ENCODE measurements around the gene STARD13. TPM values are rescaled to one million over a fixed set of nuclear protein-coding genes. Genes with fewer than 3 reads are reported as not detected.

The STARD13 gene
- total RNA-seq, 1 donor: 52.2 TPM

DNA sequence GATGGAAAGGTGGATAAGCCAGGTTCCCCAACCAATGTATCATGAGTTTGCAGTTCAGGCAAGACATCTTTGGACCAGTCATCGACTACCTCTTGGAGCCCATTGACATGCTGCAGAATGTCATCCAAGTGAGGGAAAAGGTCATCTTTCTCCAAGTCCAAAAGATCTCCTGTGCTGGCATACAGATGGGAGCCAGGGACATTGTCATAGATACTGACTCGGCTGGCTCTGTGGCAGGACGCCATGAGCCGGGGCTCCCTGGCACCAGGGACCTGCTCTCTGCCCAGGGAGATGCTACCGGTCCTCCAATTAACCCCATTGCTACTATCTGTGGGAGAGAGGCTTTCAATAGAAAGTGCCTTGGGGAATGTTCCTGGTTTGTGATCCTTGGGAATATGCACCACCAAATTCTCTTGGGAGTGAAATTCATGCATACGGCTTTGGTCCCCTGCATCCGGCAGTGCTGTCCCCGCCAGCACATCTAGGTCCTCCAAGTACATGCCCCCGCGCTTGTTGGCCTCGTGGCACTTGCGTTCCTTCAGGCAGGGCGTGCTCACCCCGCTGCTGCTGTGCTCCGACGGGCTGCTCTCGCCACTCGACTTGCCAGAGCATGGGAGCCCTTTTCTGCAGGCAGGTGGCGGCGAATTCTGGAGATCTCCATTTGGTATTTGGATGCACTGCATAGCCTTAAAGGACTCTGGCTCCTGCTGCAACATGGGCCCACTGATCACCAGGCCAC is 156.3 kb downstream of the STARD13 start:
- no peak overlapping the region for H3K4me3 ChIP-seq (ENCODE audit: low read depth, low read length)
- TF ChIP-seq, protein P1, sequence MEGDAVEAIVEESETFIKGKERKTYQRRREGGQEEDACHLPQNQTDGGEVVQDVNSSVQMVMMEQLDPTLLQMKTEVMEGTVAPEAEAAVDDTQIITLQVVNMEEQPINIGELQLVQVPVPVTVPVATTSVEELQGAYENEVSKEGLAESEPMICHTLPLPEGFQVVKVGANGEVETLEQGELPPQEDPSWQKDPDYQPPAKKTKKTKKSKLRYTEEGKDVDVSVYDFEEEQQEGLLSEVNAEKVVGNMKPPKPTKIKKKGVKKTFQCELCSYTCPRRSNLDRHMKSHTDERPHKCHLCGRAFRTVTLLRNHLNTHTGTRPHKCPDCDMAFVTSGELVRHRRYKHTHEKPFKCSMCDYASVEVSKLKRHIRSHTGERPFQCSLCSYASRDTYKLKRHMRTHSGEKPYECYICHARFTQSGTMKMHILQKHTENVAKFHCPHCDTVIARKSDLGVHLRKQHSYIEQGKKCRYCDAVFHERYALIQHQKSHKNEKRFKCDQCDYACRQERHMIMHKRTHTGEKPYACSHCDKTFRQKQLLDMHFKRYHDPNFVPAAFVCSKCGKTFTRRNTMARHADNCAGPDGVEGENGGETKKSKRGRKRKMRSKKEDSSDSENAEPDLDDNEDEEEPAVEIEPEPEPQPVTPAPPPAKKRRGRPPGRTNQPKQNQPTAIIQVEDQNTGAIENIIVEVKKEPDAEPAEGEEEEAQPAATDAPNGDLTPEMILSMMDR (IDR thresholded peaks at IDR 0.05; ENCODE audit: insufficient read depth, low read depth, low read length): no peak
- DNase-seq (ENCODE audit: low read depth): no peak

DNA sequence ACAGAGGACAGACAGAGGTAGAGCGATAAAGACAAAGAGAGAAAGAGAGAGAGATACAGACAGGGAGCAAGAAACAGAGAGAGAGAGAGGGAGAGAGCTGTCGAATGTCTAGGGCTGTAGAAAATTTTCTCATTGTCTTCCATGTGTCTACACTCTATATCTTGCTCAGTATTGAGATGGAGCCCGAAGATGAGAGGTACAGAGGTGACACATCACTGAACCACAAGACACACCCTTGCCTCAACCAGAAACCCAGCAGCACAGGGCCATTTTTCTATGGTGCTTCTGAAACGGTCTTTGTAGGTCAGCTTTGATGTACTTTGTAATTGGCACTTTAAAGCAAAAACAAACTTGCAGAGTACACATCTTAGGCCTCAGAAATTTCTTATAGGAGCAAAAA is 157.4 kb downstream of the STARD13 start:
- TF ChIP-seq, protein P1 (IDR thresholded peaks at IDR 0.05; ENCODE audit: insufficient read depth, low read depth, low read length): no peak
- no peak for DNase-seq (ENCODE audit: low read depth)
- no peak overlapping the region for H3K4me3 ChIP-seq (ENCODE audit: low read depth, low read length)

DNA sequence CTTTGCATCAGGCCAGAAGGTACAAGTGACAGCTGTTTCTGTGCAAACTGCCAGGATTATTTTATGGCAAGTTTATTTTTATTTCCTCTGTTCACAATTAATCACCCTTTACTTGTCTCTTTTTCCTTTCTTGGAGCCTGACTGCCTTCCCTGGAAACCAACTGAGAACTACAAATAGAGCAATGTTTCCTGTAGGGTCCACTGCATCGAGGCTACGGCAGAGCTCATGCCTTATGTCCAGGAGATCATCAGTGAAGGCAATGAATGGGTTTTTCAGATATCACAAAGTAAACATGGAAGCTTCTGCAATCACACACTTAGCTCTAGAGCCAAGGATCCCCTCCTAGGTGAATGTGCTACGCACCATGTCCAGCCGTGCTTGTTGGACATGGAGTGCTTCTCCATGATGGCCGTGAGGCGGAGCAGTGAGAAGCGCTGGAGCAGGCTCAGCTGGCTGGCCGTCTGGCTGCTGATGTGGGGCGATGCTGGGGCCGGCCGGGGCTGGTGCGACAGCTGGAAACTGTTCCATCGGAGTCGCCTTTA is 158.5 kb downstream of the STARD13 start:
- H3K4me3 ChIP-seq (ENCODE audit: low read depth, low read length): no peak overlapping the region
- TF ChIP-seq, protein P1 (IDR thresholded peaks at IDR 0.05; ENCODE audit: insufficient read depth, low read depth, low read length): peak; percentile 9
- peak; percentile 23 for DNase-seq (ENCODE audit: low read depth)

DNA sequence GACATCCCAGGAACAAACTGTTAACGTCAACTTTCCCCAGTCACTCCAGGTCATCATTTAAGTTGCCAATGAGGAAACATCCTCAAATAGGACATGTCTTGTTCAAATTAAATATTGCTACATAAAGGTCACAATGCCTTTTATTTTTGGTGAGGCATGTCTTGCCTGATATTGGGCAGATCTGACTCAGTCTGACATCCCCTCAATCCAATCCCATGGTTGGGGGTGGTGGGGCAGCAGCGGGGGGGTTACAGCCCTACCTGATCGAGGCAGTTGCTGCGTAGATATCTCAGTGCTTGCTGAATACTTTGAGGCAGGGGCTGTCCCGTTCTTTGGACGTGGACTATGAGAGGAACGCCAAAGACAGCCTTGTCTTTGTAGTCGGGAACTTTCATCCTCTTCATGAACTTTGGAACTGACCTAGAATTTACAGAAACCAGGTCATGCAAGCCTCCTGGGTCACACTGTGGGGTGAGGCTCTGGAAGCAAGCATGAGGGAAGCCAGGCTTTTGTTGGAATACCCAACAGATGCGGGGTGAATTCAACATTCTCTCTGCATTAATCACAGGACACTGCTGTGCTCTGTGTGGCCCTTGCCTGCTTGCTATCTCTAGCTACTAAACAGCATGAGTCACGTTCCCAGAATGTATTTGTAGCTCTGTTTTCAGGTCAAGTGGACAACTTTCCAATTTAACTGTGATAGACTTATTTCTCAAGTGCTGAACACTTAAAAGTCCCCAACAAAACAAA is 159.6 kb downstream of the STARD13 start:
- TF ChIP-seq, protein P1 (IDR thresholded peaks at IDR 0.05; ENCODE audit: insufficient read depth, low read depth, low read length): no peak
- H3K4me3 ChIP-seq (ENCODE audit: low read depth, low read length): no peak overlapping the region
- DNase-seq (ENCODE audit: low read depth): peak; percentile 98

DNA sequence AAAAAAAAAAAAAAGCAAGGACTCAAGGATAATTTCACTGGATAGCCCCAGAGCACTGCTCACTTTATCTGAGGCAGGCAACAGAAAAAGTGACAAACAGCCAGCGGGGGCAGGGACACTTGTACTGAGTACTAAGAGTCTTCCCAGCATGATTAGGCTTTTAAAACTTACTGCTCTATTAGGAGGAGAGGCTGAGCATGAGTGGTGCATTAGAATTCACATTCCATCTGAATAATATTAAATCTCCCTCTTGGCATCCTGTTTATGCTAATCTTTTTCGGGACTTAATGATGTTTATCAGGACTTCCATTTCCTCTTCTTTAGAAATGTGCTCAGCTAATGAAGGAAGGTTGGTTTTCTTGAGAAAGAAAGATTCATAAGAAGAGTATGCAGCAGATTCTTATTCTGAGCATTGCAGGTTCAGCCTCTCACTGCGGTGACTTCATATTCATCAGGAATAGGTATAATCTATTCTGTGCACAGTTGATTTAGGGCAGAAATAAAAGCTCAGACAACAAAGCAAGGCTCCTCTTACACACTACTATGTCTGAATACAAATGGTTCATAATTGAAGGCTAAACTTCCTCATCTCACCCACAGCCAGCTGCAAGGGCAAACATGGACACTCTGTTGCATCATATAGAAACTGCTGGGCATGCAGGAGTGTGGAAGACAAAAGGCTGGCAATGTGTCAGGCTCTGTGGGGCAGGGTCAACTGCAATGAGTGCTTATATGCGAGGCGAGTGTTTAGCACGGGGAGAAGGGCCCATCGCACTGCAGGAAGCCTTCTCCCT is 162.3 kb downstream of the STARD13 start:
- TF ChIP-seq, protein P1 (IDR thresholded peaks at IDR 0.05; ENCODE audit: insufficient read depth, low read depth, low read length): no peak
- peak; percentile 59 for DNase-seq (ENCODE audit: low read depth)
- H3K4me3 ChIP-seq (ENCODE audit: low read depth, low read length): no peak overlapping the region

DNA sequence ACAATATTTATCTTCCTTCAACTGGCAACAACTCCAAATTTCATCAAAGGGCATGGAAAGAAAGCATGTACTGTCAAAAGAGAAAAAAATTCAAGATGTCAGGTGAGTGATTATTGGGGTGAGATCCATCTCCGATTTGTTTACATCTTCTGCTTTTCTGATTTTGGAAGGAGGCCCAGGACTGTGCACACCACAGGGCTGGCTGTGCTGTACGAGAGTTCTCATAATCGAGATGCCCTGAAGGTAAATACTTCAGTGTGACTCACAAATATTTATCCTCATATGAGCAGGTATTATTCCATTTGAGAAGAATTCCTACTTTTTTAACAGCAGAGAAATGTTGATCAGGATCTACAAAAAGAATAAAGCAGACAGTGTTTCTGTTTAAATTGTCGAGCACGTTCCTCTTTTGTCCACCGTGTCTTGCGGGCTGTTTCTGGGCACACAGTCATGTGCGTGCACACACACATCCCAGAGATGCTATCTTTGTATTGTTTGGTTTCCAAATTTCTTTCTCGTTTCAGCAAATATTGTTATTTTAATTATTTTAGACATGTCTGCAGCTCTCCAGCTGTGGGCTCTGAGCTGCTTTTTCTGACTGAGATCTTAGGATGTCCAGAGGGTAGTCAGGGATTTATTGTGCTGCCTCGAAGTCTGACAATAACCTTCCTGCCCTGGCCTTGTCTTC is 165.6 kb downstream of the STARD13 start:
- TF ChIP-seq, protein P1 (IDR thresholded peaks at IDR 0.05; ENCODE audit: insufficient read depth, low read depth, low read length): no peak
- DNase-seq (ENCODE audit: low read depth): peak; percentile 39

More for the DNA sequence above, 165.6 kb downstream of the STARD13 start:
- H3K4me3 ChIP-seq (ENCODE audit: low read depth, low read length): no peak overlapping the region
